GM06990 (cell line): Measurements from ENCODE around the gene RHOB.

ENCODE experiments used
- DNase-seq: peaks from one replicate; pipeline ENCODE4 v3.0.0-alpha.2; 2011; ENCODE audit not compliant: insufficient read length; ENCODE audit errors: extremely low read depth
- H3K27me3 ChIP-seq: replicated peaks from 2 replicates; pipeline ENCODE4 v1.6.0; 2011; ENCODE audit warnings: low read length; ENCODE audit not compliant: control insufficient read depth, insufficient read depth
- H3K36me3 ChIP-seq: 2 replicates; pipeline ENCODE4 v1.5.1; 2011; ENCODE audit warnings: low read length; ENCODE audit not compliant: control insufficient read depth, insufficient read depth
- H3K4me3 ChIP-seq: replicated peaks from 2 replicates; pipeline ENCODE4 v1.5.1; 2011; ENCODE audit warnings: low read depth, mild to moderate bottlenecking, control low read depth, low read length
- TF ChIP-seq, protein P1 (sequence below): IDR thresholded peaks from 2 replicates; pipeline ENCODE4 v1.5.1; 2011; ENCODE audit warnings: low read length, control low read depth, mild to moderate bottlenecking, inconsistent platforms; ENCODE audit not compliant: insufficient read depth, poor library complexity, severe bottlenecking

The RHOB gene

DNA sequence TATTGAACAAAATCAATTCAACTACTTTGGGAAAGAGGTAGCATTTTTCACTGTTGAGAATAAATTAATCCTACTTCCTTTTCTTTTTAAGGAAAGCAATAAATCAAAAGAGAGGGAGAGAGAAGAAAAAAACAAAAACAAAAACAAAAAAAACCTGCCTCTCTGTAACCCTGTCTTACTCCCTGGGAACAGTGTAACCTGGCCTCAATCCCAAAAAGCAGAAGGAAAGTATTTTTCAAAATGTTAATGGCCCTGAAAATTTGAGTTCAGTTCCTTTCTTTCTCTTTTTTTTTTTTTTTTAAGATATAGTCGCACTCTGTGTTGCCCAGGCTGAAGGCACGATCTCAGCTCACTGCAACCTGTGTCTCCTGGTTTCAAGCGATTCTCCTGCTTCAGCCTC, 35.9 kb downstream of the RHOB start:
- Histone ChIP-seq H3K4me3 (no peak overlapping the region), H3K27me3 (no peaks in the 10 kb centered on the region), H3K36me3 (no peaks in the 10 kb centered on the region)
- TF ChIP-seq, protein P1, sequence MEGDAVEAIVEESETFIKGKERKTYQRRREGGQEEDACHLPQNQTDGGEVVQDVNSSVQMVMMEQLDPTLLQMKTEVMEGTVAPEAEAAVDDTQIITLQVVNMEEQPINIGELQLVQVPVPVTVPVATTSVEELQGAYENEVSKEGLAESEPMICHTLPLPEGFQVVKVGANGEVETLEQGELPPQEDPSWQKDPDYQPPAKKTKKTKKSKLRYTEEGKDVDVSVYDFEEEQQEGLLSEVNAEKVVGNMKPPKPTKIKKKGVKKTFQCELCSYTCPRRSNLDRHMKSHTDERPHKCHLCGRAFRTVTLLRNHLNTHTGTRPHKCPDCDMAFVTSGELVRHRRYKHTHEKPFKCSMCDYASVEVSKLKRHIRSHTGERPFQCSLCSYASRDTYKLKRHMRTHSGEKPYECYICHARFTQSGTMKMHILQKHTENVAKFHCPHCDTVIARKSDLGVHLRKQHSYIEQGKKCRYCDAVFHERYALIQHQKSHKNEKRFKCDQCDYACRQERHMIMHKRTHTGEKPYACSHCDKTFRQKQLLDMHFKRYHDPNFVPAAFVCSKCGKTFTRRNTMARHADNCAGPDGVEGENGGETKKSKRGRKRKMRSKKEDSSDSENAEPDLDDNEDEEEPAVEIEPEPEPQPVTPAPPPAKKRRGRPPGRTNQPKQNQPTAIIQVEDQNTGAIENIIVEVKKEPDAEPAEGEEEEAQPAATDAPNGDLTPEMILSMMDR: no peak
- no peak for DNase-seq

DNA sequence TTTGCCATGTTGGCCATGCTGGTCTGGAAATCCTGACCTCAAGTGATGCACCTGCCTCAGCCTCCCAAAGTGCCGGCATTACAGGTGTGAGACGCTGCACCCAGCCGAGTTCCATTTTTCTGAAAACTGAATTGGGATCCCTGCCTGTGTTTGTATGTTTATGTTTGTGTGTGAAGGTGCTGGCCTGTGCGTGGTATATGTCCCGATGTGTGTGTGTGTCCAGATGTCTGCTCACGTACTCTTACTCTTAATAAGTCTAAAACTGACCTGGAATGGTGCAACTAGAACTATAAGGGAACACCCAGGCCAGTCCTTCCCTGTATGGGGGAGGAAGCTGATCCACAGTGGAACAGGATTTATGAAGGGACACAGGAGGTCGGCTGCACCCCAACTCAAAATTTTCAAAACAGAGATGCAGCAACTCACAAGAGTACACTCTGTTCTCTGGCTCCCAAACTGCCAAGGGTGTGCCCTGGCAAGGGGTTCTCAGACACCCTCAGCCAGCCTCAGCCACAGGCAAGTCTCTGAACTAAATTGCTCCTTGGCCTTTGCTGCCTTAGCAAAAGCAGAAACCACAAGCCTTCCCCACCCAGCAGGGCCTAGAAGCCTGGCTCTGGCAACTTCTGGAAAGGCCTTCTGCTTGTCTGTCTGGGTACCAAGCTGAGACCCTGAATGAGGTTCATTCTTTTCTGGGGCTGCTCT, 36.5 kb downstream of the RHOB start:
- no peak for DNase-seq
- TF ChIP-seq, protein P1: no peak
- H3K27me3 ChIP-seq: no peaks in the 10 kb centered on the region
- no peak overlapping the region for H3K4me3 ChIP-seq
- H3K36me3 ChIP-seq: no peaks in the 10 kb centered on the region

DNA sequence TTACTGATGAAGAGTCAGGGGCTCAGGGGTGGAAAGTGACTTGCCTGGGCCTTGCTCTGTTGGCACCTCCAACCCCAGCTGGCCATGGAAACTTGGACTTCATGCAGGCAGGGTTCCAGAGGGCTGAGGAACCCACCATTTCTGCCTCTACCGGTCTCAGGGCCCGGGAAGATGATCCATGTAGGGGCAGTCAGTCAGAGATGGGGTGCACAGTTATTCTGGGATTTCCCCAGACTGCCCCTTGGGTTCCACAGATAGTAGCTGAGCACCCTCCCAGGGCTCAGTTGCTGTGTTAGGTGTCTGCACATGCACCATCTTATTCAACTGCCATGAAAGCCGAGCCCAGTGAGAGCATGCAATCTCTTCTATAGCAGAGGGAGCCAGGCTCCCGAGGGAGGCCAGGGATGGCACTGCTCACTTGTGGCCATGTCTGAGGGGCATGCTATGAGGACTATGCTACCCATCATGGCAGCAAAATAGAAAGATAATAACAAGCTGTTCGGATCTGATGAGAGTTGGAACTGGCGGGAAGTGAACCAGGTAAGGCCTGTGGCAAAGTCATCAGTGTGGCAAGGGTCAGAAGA, 37.3 kb downstream of the RHOB start:
- H3K36me3 ChIP-seq: no peaks in the 10 kb centered on the region
- H3K4me3 ChIP-seq: no peak overlapping the region
- TF ChIP-seq, protein P1: no peak
- H3K27me3 ChIP-seq: no peaks in the 10 kb centered on the region
- no peak for DNase-seq

DNA sequence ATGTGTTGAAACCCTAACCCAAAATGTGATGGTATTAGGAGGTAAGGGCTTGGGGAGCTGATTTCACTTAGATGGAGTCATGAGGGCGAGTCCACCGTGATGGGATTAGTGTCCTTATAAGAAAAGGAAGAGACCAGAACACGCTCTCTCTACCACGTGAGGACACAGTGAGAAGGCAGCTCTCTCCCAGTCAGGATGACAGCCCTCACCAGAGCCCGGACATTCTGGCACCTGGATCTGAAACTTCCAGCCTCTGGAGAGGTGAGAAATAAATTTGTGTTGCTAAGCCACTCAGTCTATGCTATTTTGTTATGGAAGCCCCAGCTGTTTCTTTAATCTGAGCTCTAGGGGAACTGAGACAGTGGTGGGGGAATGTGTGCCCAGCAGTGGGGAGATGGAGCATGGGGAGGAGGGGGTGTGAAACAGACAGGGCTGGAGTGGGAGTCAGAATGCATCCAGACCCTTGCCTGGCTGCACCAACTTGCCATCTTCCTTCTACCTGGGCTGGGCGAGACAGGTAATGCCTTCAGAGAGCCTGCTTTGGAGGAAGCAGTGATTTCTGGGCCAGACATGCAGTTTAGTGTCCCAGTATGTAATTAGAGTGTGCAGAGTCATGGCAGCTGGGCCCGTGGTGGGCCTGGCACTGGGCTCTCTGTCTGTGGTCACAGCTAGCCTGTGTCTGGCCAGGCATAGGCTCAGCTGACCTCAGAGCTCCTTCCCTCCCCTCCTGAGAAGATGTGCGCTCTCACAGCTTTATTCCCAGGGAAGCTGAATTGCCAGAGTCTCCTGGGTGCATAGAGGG, 38.1 kb downstream of the RHOB start:
- Histone ChIP-seq H3K27me3 (no peaks in the 10 kb centered on the region), H3K36me3 (no peaks in the 10 kb centered on the region), H3K4me3 (no peak overlapping the region)
- TF ChIP-seq, protein P1: no peak
- no peak for DNase-seq

DNA sequence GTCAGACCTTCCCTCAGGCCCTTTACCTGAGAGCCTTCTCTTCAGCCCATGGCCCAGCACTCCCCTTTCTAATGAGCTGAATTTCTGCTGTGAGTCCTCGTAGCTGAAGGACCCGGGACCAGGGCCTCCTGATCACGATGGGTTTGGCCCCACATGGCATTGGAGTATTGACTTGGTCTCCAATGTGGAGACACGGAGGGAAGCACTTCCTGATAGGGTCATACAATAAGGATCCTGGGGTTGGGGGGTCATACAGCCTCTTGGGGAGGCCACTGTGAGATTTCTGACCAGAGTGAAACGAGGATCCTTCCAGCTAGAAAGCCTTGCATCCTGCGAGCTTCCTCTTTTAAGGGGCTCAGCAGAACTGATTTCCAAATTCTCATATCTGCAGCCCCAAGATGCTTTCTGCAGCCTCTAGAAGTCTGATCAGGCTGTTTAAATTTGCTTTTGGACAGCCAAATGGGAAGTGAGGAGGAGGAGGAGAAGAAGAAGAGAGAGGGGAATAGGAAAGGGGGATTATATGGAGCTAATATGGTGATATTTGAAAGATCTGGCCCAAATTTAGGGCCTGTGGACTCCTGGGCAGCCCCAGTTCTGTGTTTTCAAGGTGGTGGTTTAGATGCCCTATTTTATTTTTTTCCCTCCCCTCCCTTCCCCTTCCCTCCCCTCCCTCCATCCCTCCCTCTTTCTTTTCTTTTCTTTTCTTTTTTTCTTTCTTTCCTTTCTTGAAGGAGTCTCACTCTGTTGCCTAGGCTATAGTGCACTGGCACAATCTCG, 38.9 kb downstream of the RHOB start:
- no peaks in the 10 kb centered on the region for H3K27me3 ChIP-seq
- TF ChIP-seq, protein P1: no peak
- H3K4me3 ChIP-seq: no peak overlapping the region
- no peak for DNase-seq
- no peaks in the 10 kb centered on the region for H3K36me3 ChIP-seq
